ENCODE measurements around the gene EIF3B. TPM values are rescaled to one million over a fixed set of nuclear protein-coding genes. Genes with fewer than 3 reads are reported as not detected.
A peak's percentile ranks its signal among the peaks of the same experiment; 100 is the strongest.

EIF3B gene
- total RNA-seq, 2 experiments from 2014 or later = 181 to 225 TPM

GRCh38 chr7:2403014-2403717 is 48.5 kb downstream of the EIF3B start, which contains the start of gene CHST12:
Gene CHST12, plus strand, starts transcription at chr7:2403611. Its CDS starts 29,029 bp downstream, at chr7:2432640.
- BruUV-seq (replicated peaks) = no TSS peak
- Histone ChIP-seq H3K9me2 (ENCODE audit: insufficient read depth, low read length) (no peaks in the 10 kb centered on the region), H3K27ac (ENCODE audit: low read depth, low read length, poor library complexity, severe bottlenecking) (peak within 1 kb of the TSS; percentile 21), H4K20me1 (ENCODE audit: insufficient read depth, low read length) (0 out of 2 replicates have a peak, but pooled peaks cover 4% of the 10 kb centered on the region), H2AFZ (ENCODE audit: low read length) (peak within 1 kb of the TSS; percentile 70; the same call in 1 of the 2 replicates), H3K9me3 (ENCODE audit: low read length) (no peaks in the 10 kb centered on the region), H3K79me2 (ENCODE audit: insufficient read depth, low read depth, low read length) (no peaks in the 10 kb centered on the region), H3K36me3 (ENCODE audit: insufficient read depth, low read length) (no peaks in the 10 kb centered on the region), H3K4me1 (ENCODE audit: insufficient read depth, low read length, poor library complexity, severe bottlenecking) (peaks cover 50% of the 10 kb centered on the region), H3K4me2 (ENCODE audit: low read length) (peak within 1 kb of the TSS; percentile 88), H3K4me3 (ENCODE audit: low read depth, low read length, poor library complexity, severe bottlenecking) (peak within 1 kb of the TSS; percentile 91)
- CTCF ChIA-PET (ENCODE audit: unreplicated experiment) = interaction anchor here (0.6 to 1.0 kb wide), 2 partner anchors 9 to 999 kb away, joined by 3 read pairs; no protein-coding TSS in a partner anchor
- DNase-seq (ENCODE audit: low spot score) = peak; percentile 96
- intact Hi-C loops (cut with micrococcal nuclease; ENCODE audit: unreplicated experiment) = loop anchor here (5.0 to 10.0 kb wide), 3 partner anchors 91 to 648 kb away; partner anchors contain the start of genes BRAT1, IQCE and SNX8
- POLR2A ChIA-PET = interaction anchor here (0.5 to 1.0 kb wide), 4 partner anchors 9 to 1981 kb away, joined by 3 to 4 read pairs (median 4); no protein-coding TSS in a partner anchor
- TF ChIP-seq EZH2phosphoT487 (IDR thresholded peaks at IDR 0.05; ENCODE audit: borderline replicate concordance, low read depth, low read length) (no peak), CTCF (conservative IDR thresholded peaks at IDR 0.05; ENCODE audit: low read length) (no peak)

GRCh38 chr7:2403718-2404648 is 49.4 kb downstream of the EIF3B start:
- peak overlapping the region; percentile 88 for H3K4me2 ChIP-seq (ENCODE audit: low read length)
- CTCF ChIA-PET (ENCODE audit: unreplicated experiment) = interaction anchor here (1.0 kb wide), 1 partner anchor 10 kb away, joined by 3 read pairs; no protein-coding TSS in a partner anchor
- no peaks in the 10 kb centered on the region for H3K79me2 ChIP-seq (ENCODE audit: insufficient read depth, low read depth, low read length)
- H3K27ac ChIP-seq (ENCODE audit: low read depth, low read length, poor library complexity, severe bottlenecking) = peak overlapping the region; percentile 21
- no peak for TF ChIP-seq CTCF (conservative IDR thresholded peaks at IDR 0.05; ENCODE audit: low read length)
- no peak for TF ChIP-seq EZH2phosphoT487 (IDR thresholded peaks at IDR 0.05; ENCODE audit: borderline replicate concordance, low read depth, low read length)
- DNase-seq (ENCODE audit: low spot score) = peak; percentile 58
- H3K36me3 ChIP-seq (ENCODE audit: insufficient read depth, low read length) = no peaks in the 10 kb centered on the region
- 0 out of 2 replicates have a peak, but pooled peaks cover 4% of the 10 kb centered on the region for H4K20me1 ChIP-seq (ENCODE audit: insufficient read depth, low read length)
- POLR2A ChIA-PET = interaction anchor here (0.5 to 1.6 kb wide), 4 partner anchors 8 to 147 kb away, joined by 3 to 8 read pairs (median 4); no protein-coding TSS in a partner anchor
- intact Hi-C loops (cut with micrococcal nuclease; ENCODE audit: unreplicated experiment) = loop anchor here (1.0 to 10.0 kb wide), 4 partner anchors 27 to 649 kb away; partner anchors contain the start of genes BRAT1, IQCE and SNX8
- H3K4me3 ChIP-seq (ENCODE audit: low read depth, low read length, poor library complexity, severe bottlenecking) = peak overlapping the region; percentile 91
- H3K9me2 ChIP-seq (ENCODE audit: insufficient read depth, low read length) = no peaks in the 10 kb centered on the region
- no peaks in the 10 kb centered on the region for H3K9me3 ChIP-seq (ENCODE audit: low read length)
- no TSS peak for BruUV-seq (replicated peaks)
- peak overlapping the region; percentile 8; the same call in 1 of the 2 replicates for H2AFZ ChIP-seq (ENCODE audit: low read length)
- peaks cover 57% of the 10 kb centered on the region for H3K4me1 ChIP-seq (ENCODE audit: insufficient read depth, low read length, poor library complexity, severe bottlenecking)

All from OCI-LY7 (cell line).